ENCODE measurements around the gene SF3B5. TPM values are rescaled to one million over a fixed set of nuclear protein-coding genes. Genes with fewer than 3 reads are reported as not detected.

SF3B5 gene
- total and polyA plus RNA-seq, 2 of the 8 experiments (the other 6 are each of a cell fraction or from before 2014, with no cell fraction given): 195 to 588 TPM

DNA sequence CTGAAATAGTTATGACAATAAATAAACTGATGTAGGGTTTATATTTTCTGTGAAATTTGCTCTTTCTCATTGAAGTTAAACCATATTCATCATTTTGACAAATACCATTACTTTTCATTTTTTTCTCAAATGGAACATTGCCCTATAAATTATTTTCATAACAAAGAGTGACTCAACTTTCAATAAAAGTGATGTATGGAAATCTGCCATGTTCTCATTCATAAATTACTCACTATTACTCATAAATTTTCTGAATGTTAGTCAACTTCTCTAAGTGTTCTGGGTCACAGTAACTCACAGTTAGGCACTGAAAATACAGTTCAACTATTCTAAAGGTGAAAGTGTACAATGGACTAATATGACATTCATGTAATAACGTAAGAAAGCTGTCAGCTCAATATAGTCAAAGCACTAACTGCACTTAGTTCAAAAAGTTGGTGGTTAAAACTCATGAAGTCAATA is 35.9 kb upstream of the SF3B5 start (continued):
- no peak for TF ChIP-seq CTCF (IDR thresholded peaks at IDR 0.05; ENCODE audit: control extremely low read depth in 1 of 3, insufficient read depth in 1 of 3, low read depth in 1 of 3, low read length in 3 of 3)
